Left hindlimb (tissue), 1 donor: ENCODE results near the gene ARFGAP1.

ENCODE experiments used
- DNase-seq: peaks from one replicate; pipeline ENCODE4 v3.0.0-alpha.2; 2018

Gene ARFGAP1

GRCh38 chr20:63311186-63311832, 38.7 kb downstream of the ARFGAP1 start:
- DNase-seq: no peak

- no peak for DNase-seq
Measured at GRCh38 chr20:63311833-63312243, 39.2 kb downstream of the ARFGAP1 start.

DNA sequence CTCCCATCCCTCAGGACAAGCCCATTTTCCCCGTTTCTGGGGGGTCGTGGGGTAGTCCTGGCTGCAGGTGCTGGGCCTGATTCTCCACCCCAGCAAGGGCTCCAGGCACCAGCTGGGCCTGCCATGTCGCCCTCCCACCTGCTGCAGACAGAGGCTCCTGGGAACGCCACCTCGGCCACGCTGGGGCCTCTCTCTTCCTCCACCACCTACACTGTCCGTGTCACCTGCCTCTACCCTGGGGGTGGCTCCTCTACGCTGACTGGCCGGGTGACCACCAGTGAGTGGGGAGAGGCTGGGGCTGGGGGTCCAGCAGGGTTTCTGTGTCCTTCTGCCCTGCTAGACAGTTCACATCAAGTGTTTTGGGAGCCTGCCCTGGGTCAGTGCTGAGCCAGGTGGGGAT, 39.7 kb downstream of the ARFGAP1 start:
- no peak for DNase-seq

- DNase-seq: no peak
Measured at GRCh38 chr20:63312690-63313348, 40.2 kb downstream of the ARFGAP1 start.

DNA sequence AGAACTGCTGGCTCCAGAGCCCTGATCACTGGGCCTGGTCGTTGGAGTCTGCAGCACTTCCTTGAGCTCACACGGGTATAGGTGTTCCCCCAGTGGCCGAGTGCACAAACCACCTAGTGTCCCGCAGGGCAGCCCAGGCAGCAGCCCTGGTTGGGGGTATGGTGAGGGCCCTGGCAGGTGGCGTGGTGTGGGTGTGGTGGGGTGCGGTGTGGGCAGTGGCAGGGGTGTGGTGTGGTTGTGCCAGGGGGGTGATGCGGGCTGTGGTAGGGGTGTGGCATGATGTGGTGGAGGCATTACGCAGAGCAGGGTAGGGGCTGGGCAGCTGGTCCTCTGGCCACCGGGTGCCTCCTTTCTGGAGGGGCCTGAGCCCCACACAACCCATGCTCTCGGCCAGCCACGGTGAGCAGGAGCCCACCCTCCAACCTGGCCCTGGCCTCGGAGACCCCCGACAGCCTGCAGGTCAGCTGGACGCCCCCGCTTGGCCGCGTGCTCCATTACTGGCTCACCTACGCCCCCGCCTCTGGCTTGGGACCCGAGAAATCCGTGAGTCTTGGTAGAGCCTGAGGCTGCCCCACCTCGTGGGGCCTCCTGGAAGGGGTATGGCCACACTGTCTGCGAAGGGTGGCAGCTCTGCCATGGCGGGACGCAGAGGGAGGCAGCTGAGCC, 40.9 kb downstream of the ARFGAP1 start:
- no peak for DNase-seq

DNA sequence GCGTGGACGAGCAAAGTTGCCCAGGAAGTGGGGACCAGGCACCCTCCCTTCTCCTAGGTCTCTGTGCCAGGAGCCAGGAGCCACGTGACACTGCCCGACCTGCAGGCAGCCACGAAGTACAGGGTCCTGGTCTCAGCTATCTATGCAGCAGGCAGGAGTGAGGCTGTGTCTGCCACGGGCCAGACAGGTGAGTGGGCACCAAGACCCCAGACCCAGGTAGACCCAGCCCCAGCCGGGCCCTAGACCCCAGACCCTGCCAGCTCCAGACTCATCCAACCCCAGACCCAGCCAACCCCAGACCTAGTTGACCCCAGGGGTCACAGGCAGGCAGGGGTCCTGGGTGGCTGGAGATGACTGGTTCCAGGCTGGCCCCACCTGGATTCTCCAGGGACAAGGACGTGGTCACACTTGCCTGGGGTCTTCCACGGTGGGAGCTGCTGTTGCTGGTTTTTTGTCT, 41.4 kb downstream of the ARFGAP1 start:
- no peak for DNase-seq

- no peak for DNase-seq
Measured at GRCh38 chr20:63314566-63315239, 42.1 kb downstream of the ARFGAP1 start.

- DNase-seq: peak; percentile 22
Measured at GRCh38 chr20:63315240-63315689, 42.7 kb downstream of the ARFGAP1 start.

GRCh38 chr20:63315731-63316491, 43.3 kb downstream of the ARFGAP1 start:
- peak; percentile 22 for DNase-seq

GRCh38 chr20:63316502-63316921, 43.9 kb downstream of the ARFGAP1 start:
- peak; percentile 19 for DNase-seq

GRCh38 chr20:63317061-63317460, 44.4 kb downstream of the ARFGAP1 start:
- peak; percentile 18 for DNase-seq

DNA sequence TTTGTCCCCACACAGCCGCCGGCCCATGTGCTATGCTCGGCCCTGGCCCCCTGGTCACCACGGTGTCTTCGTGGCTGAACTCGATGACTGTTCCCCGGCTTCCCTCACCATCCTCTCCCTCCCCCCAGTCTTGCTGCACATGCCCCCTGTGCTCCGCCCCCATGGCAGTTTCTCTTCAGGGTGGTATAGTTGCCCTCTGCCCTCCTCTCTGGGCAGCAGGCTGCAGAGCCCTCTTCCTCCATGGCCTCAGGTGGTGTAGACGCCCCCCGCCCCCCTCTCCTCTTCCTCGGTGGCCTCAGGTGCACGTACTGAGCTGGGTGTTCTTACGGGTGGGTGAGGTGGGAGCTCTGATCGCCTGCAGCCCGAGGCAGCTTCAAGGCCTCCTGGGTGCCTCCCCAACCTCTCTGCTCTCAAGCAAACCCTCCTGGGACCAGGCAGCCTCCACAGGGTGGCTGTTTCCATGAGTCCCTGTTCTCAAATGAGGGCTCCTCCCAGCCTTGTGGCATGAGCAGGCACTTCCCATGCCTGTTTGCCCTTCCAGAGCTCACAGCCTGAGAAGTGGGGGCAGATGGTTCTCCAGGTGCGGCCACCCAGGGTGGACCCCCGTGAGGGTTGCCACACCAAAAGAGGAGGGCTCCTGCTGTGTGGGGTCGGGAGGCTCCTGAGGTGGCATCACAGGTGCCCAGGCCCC, 45.1 kb downstream of the ARFGAP1 start:
- DNase-seq: peak; percentile 5

DNA sequence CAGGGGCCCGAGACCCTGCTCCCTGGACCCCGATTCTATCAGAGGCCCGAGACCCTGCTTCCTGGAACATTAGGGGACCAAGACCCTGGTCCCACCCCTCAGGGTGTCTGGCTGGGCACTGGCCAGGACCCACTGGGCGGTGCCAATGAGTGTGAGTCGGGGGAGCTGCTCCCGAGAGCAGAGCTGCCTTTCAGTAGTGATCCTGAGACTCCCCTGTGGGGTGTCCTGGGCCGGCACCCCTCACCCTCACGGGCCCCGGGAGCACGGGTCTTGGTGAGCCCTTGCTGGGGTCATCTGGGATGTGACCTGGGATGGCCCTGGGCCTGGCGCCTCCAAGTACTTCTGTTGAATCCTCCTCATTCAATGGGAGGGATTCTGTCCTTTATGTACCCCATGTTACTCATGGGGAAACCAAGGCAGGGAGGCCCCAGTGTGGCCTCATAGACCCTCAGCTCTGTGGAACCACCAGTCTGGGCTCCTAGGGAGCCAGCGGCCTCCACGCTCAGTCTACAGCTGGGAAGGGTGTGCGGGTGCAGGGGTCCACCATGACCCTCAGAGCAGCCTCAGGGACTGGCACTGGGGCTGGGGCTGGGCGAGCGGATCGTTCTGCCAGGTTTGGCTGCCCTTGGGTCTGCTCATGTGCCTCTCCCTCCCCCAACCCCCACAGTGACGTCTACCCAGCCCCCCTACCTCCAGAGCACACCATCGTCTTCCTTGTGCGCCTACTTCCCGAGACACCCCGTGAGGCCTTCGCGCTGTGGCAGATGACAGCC, 46.0 kb downstream of the ARFGAP1 start:
- peak; percentile 21 for DNase-seq

GRCh38 chr20:63319164-63320040, 46.8 kb downstream of the ARFGAP1 start:
- DNase-seq: peak; percentile 18

GRCh38 chr20:63320041-63320511, 47.5 kb downstream of the ARFGAP1 start:
- DNase-seq: peak; percentile 22

DNA sequence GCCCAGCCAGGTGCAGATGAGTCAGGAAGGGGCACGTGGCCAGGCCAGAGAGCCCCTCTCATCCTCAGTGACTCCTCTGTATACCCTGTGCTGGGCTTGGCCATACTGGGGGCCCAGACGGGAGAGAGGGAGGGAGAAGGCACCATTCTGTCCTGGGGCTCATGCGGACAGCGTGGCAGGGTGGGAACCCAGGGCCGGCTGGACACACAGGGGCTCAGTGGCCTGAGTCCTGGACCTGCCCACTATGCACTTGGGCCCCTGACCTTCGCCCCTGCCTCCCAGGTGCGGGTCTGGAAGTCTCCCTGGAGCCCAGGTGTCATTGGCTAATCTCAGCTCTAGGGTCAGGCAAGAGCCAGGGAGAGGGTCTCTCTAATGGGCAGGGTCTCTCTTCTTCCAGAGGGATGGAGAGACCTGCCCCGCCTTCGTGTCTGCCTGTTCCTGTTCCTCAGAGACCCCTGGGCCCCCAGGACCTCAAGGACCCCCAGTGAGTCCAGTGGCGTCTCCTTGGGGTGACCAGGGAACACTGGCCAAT, 48.1 kb downstream of the ARFGAP1 start:
- DNase-seq: no peak

DNA sequence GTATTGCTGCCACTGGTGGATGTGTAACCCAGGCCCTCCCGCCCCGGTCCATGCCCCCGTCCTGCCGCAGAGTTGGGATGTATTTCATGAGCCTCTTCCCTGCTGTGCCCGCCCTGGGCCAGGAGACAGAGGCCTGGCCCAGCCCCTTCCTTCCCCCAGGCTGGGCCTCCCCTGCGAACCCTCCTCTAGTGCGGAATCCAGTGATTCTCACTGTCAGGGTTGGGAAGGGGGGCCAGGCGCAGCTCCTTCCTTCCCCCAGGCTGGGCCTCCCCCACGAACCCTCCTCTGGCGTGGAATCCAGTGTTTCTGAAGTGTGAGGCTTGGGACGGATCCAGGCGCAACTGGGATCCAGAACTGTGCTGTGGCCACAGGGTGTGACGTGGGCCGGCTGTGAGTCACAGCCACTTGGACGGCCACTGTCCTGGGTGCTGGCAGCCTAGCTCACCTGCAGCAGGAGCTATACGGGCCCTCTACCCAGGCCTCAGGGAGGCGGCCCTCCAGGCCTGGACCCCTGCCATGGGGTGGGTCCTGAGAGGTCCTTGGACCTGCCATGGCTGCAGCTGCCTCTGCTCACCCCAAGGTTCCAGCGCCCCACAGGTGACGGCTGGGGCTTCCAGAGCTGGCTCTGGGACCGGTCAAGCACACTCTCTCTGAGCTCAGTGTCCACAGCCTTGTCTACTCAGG, 48.7 kb downstream of the ARFGAP1 start:
- peak; percentile 85 for DNase-seq

- DNase-seq: peak; percentile 35
Measured at GRCh38 chr20:63322146-63322932, 49.7 kb downstream of the ARFGAP1 start.
